D721Med (cell line): Measurements from ENCODE around the gene RAB30.

Experiments
- DNase-seq: peaks from one replicate; pipeline ENCODE4 v3.0.0; 2011; ENCODE audit warnings: low spot score; ENCODE audit not compliant: insufficient read length
- FAIRE-seq: peaks from 2 replicates; lab custom pipeline; 2011; peaks lifted over from hg19 to GRCh38; lab: Jason Lieb, UNC
- CTCF ChIP-seq: IDR thresholded peaks from 2 replicates; pipeline ENCODE4 v1.5.1; 2012; ENCODE audit warnings: mild to moderate bottlenecking, control low read depth; ENCODE audit not compliant: insufficient read depth; ENCODE audit errors: missing control alignments

RAB30 gene

GRCh38 chr11:83061883-83062282 is 9.8 kb downstream of the RAB30 start:
- no peak for FAIRE-seq
- TF ChIP-seq CTCF, result no peak
- no peak for DNase-seq

GRCh38 chr11:83060965-83061364 is 10.7 kb downstream of the RAB30 start:
- FAIRE-seq (no peak), DNase-seq (no peak)
- no peak for TF ChIP-seq CTCF

GRCh38 chr11:83057721-83058120 is 14.0 kb downstream of the RAB30 start:
- no peak for DNase-seq
- no peak for TF ChIP-seq CTCF
- no peak for FAIRE-seq

- DNase-seq (no peak), FAIRE-seq (no peak)
- TF ChIP-seq CTCF, result no peak
These were observed 15.1 kb downstream of the RAB30 start for GRCh38 chr11:83056611-83057010.

GRCh38 chr11:83056204-83056603 is 15.5 kb downstream of the RAB30 start:
- DNase-seq, result no peak
- TF ChIP-seq CTCF, result no peak
- no peak for FAIRE-seq

GRCh38 chr11:83054904-83055380 is 16.8 kb downstream of the RAB30 start:
- no peak for TF ChIP-seq CTCF
- FAIRE-seq, result no peak
- no peak for DNase-seq

- FAIRE-seq, result no peak
- no peak for DNase-seq
- TF ChIP-seq CTCF, result no peak
These were observed 17.7 kb downstream of the RAB30 start for GRCh38 chr11:83054001-83054400.
